ENCODE data around the gene TRIM67.

DNA sequence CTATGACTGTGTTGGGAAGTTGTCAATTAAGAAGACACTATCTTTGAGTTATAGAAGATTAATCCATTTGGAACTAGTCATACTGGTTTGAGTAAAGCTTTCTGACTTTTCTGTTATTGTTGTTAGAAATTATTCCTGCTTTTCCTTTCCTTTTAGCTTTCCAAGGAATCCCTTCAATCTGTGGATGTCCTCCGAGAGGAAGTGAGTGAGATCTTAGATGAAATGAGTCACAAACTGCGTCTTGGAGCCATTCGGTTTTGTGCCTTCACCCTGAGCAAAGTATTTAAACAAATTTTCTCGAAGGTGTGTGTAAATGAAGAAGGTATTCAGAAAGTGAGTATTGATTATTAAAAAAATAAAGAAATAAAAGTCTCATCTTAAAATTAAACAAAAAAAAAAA, 98.5 kb downstream of the TRIM67 start:
- TF ChIP-seq EZH2phosphoT487 (IDR thresholded peaks at IDR 0.05; ENCODE audit: low read depth, severe bottlenecking, unreplicated experiment) (no peak), EZH2 (IDR thresholded peaks at IDR 0.05; ENCODE audit: borderline replicate concordance) (no peak)
- TF ChIP-seq, protein P1, sequence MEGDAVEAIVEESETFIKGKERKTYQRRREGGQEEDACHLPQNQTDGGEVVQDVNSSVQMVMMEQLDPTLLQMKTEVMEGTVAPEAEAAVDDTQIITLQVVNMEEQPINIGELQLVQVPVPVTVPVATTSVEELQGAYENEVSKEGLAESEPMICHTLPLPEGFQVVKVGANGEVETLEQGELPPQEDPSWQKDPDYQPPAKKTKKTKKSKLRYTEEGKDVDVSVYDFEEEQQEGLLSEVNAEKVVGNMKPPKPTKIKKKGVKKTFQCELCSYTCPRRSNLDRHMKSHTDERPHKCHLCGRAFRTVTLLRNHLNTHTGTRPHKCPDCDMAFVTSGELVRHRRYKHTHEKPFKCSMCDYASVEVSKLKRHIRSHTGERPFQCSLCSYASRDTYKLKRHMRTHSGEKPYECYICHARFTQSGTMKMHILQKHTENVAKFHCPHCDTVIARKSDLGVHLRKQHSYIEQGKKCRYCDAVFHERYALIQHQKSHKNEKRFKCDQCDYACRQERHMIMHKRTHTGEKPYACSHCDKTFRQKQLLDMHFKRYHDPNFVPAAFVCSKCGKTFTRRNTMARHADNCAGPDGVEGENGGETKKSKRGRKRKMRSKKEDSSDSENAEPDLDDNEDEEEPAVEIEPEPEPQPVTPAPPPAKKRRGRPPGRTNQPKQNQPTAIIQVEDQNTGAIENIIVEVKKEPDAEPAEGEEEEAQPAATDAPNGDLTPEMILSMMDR (IDR thresholded peaks at IDR 0.05; ENCODE audit: poor library complexity): no peak

Measured in hepatocyte (in vitro differentiated cells).